Coronary artery (tissue), 2 donors: ENCODE data around the gene JARID2.
"Not testable (repeated sequence)": the region's sequence is repeated elsewhere in the genome, so short reads cannot be mapped to it uniquely, and the experiment has no call there.

Experiments used
- DNase-seq: peaks from one replicate; pipeline ENCODE4 v3.0.0-alpha.2; 2017; ENCODE audit warnings: low spot score
- H3K27ac ChIP-seq, 2 donors: fragments of 200-600 bp; sonication (generic); one replicate each; pipeline ENCODE4 v1.5.1; 2016 to 2019
- H3K4me3 ChIP-seq: fragments of 200-600 bp; sonication (generic); 2 replicates; pipeline ENCODE4 v1.5.1; 2016; ENCODE audit warnings: mild to moderate bottlenecking, moderate library complexity
- CTCF ChIP-seq: fragments of 200-600 bp; sonication (generic); IDR thresholded peaks from one replicate; pipeline ENCODE4 v1.5.1; 2019; ENCODE audit warnings: antibody characterized with exemption

Gene JARID2

GRCh38 chr6:15283986-15284361 lies 38.1 kb downstream of the JARID2 start:
- no peak for DNase-seq
- Histone ChIP-seq H3K27ac (no peak overlapping the region), H3K4me3 (no peak overlapping the region)
- no peak for TF ChIP-seq CTCF

DNA sequence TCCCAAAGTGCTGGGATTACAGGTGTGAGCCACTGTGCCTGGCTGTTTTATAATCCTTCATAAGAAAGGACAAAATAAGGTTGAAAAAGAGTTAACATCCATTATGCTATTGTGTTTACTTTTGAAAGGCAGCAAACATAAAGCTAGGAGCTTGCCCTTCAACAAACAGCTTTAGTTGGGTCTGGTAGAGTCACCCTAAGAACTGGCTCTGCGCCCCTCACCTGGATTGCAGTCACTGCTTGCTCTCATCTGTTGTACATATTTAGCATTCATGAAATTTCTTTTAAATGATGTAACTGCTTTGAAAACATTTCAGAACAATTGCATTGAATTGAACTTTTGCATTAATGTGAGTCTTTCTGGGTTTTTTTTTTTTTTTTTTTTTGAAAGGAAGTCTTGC lies 38.9 kb downstream of the JARID2 start:
- no peak for TF ChIP-seq CTCF
- no peak overlapping the region for H3K27ac ChIP-seq
- H3K4me3 ChIP-seq, result no peak overlapping the region
- DNase-seq, result no peak

DNA sequence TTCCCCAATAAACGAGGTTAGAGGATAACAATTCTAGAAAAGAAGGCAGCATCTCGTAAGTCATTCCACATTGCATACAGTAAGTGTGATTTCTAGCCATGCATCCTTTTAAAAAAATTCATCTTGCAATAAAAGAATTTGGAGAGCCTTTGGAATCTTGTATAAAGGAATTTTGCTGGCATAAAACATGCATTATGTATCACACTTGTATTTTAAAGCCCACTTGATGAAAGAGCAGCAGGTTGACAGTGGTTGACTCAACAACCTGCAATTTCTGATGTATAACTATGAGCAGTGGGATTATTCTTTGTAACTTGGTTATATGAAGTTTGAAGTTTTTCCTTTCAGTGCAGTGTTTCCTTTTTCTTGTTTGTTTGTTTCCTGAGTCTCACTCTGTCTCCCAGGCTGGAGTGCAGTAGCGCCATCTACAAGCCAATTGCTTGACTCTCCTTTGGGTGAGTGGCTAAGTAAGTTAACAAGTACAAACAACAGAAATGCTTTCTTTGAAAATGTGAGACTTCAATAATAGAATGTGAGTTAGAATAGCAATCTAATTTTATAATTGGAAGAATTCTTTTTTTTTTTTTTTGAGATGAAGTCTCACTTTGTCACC lies 39.9 kb downstream of the JARID2 start:
- no peak for DNase-seq
- no peak overlapping the region for H3K4me3 ChIP-seq

DNA sequence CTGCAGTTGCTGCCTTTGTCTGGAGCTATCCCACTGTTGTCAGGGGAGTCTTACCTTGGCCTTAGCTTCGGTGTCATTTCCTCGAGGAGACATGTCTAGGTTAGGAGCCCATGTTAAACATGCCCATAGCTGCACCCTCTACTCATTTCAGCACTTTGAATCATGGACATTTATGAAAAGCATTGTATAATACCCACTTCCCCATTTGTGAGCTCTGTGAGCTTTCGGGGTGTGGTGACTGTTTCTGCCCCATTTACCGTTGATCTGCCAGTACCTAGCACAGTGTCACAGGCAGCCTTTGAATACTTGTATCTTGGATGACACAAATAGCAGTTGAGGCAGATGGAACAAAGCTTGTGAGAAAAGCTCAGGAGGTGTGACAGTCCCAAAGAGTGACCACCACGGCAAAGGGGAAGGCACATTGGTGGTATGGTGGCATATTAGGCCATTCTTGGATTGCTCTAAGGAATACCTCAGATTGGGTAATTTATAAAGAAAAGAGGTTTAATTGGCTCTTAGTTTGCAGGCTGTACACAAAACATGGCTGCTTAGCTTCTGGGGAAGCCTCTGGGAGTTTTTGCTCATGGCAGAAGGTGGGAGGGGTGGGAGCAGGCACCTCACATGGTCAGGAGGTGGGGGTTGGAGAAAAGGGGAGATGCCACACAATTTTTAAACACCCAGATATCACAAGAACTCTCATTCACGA lies 42.0 kb downstream of the JARID2 start:
- no peak overlapping the region for H3K4me3 ChIP-seq
- DNase-seq, result no peak
- no peak overlapping the region for H3K27ac ChIP-seq
- no peak for TF ChIP-seq CTCF

More for the DNA sequence above, 39.9 kb downstream of the JARID2 start:
- no peak overlapping the region for H3K27ac ChIP-seq
- no peak for TF ChIP-seq CTCF

DNA sequence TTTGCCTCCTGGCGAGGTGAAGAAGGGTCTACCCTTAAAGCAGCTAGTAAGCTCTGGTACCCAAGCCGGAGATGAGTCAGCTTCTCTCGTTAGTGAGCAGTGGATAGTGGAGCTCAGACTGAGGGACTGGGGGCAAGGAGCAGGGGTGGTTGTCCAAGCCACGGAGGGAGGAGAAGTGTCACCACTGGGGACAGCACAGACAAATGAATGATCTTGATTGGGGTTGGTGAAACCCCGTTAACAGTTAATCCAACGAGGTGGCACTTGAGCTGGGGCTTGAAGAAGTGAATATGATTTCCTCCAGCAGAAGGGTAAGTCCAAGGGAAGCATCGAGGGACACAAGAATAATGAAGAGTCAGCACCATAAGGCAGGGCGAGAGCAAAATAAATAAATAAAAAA lies 43.0 kb downstream of the JARID2 start:
- no peak overlapping the region for H3K4me3 ChIP-seq
- TF ChIP-seq CTCF, result no peak
- no peak for DNase-seq
- H3K27ac ChIP-seq, result no peak overlapping the region

GRCh38 chr6:15289456-15289855 lies 43.6 kb downstream of the JARID2 start:
- DNase-seq, H3K27ac ChIP-seq, H3K4me3 ChIP-seq: not testable (repeated sequence)

DNA sequence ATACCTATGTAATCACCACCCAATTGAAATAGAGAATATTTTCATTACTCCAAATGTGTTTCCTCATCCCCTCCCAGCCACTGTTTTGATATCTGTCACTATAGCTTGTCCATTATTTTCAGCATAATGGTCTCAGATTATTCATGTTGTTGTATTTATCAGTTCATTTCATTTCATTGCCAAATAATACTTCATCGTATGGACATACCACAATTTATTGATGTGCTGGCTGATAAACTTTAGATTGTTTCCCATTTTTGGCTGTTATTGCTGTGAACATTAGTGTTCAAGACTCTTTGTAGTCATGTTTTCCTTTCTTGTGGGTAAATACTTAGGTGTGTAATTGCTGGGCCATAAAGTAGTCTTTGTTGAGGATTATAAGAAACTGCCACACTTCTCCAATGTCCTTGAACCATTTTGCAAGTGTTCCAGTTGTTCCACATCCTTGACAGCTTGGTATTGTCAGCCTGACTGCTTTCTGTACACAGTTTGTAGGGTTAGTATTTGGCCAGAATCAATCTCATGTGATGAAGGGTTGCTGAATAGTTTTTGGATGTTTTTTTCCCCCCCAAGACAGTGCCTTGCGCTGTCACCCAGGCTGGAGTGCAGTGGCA lies 44.3 kb downstream of the JARID2 start:
- no peak overlapping the region for H3K4me3 ChIP-seq
- no peak for TF ChIP-seq CTCF
- H3K27ac ChIP-seq, result no peak overlapping the region
- DNase-seq, result no peak
